ENCODE results near the gene ZRANB2. TPM values are rescaled to one million over a fixed set of nuclear protein-coding genes. Genes with fewer than 3 reads are reported as not detected.
A peak's percentile ranks its signal among the peaks of the same experiment; 100 is the strongest.

ZRANB2 gene
- total and polyA plus RNA-seq, 2 donors (not counting 1 experiment from before 2014, with no cell fraction given): 40.8 to 86.7 TPM

DNA sequence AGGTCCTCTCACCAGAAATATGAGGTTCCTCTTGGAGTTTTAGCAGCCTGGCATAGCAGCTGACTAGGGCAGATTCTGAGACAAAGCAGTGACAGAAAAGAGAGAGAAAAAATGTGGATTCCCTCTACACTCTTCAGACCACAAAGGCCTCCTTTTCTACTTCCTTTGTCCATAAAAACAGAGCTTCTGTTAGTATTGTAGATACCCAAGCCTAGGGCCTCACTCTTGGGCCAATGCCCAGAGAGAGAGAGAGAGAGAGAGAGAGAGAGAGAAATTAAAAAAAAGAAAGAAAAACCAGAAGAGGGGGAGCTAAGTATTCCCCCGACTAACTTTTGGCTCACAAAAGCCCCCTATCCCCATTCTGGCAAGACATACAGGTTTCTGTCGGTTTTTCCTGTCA is 2.4 kb upstream of the ZRANB2 start:
- Histone ChIP-seq H3K27me3 (ENCODE audit: control insufficient read depth, insufficient read depth, low read length) (no peaks in the 10 kb centered on the region), H3K4me3 (replicated peaks in 1 of 4; ENCODE audit: control extremely low read depth in 1 of 4, insufficient read depth in 1 of 4, low read depth in 3 of 4, low read length in 4 of 4) (no peak overlapping the region), H2AFZ (ENCODE audit: low read length) (no peak overlapping the region), H3K4me1 (ENCODE audit: control insufficient read depth, extremely low read depth, insufficient read depth, low read length) (no peaks in the 10 kb centered on the region), H3K9ac (ENCODE audit: insufficient read depth, low read length) (no peak overlapping the region), H3K36me3 (ENCODE audit: control insufficient read depth, insufficient read depth, low read length) (no peaks in the 10 kb centered on the region), H3K4me2 (ENCODE audit: extremely low read depth, insufficient read depth, low read length) (no peak overlapping the region), H3K27ac (ENCODE audit: insufficient read depth, low read length) (no peak overlapping the region), H4K20me1 (ENCODE audit: control insufficient read depth, extremely low read depth, insufficient read depth, low read length) (no peaks in the 10 kb centered on the region), H3K79me2 (ENCODE audit: control insufficient read depth, insufficient read depth, low read length) (peaks cover 26% of the 10 kb centered on the region), H3K9me3 (ENCODE audit: control insufficient read depth, insufficient read depth, low read depth, low read length) (no peaks in the 10 kb centered on the region)
- DNase-seq (ENCODE audit: low read depth in 2 of 2): peak; percentile 6
- TF ChIP-seq, protein P1, sequence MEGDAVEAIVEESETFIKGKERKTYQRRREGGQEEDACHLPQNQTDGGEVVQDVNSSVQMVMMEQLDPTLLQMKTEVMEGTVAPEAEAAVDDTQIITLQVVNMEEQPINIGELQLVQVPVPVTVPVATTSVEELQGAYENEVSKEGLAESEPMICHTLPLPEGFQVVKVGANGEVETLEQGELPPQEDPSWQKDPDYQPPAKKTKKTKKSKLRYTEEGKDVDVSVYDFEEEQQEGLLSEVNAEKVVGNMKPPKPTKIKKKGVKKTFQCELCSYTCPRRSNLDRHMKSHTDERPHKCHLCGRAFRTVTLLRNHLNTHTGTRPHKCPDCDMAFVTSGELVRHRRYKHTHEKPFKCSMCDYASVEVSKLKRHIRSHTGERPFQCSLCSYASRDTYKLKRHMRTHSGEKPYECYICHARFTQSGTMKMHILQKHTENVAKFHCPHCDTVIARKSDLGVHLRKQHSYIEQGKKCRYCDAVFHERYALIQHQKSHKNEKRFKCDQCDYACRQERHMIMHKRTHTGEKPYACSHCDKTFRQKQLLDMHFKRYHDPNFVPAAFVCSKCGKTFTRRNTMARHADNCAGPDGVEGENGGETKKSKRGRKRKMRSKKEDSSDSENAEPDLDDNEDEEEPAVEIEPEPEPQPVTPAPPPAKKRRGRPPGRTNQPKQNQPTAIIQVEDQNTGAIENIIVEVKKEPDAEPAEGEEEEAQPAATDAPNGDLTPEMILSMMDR (conservative IDR thresholded peaks at IDR 0.05 in 1 of 2, IDR thresholded peaks at IDR 0.05 in 1 of 2; ENCODE audit: low read depth in 1 of 2, low read length in 2 of 2): no peak
- TF ChIP-seq EZH2 (IDR thresholded peaks at IDR 0.05; ENCODE audit: low read length, missing control alignments): no peak

- TF ChIP-seq, protein P1 (conservative IDR thresholded peaks at IDR 0.05 in 1 of 2, IDR thresholded peaks at IDR 0.05 in 1 of 2; ENCODE audit: low read depth in 1 of 2, low read length in 2 of 2): no peak
- no peak for TF ChIP-seq EZH2 (IDR thresholded peaks at IDR 0.05; ENCODE audit: low read length, missing control alignments)
- Histone ChIP-seq H3K79me2 (ENCODE audit: control insufficient read depth, insufficient read depth, low read length) (peaks cover 38% of the 10 kb centered on the region), H3K4me1 (ENCODE audit: control insufficient read depth, extremely low read depth, insufficient read depth, low read length) (no peaks in the 10 kb centered on the region), H4K20me1 (ENCODE audit: control insufficient read depth, extremely low read depth, insufficient read depth, low read length) (no peaks in the 10 kb centered on the region), H2AFZ (ENCODE audit: low read length) (peak overlapping the region; percentile 75), H3K9me3 (ENCODE audit: control insufficient read depth, insufficient read depth, low read depth, low read length) (no peaks in the 10 kb centered on the region), H3K27me3 (ENCODE audit: control insufficient read depth, insufficient read depth, low read length) (no peaks in the 10 kb centered on the region), H3K27ac (ENCODE audit: insufficient read depth, low read length) (peak overlapping the region; percentile 93), H3K36me3 (ENCODE audit: control insufficient read depth, insufficient read depth, low read length) (no peaks in the 10 kb centered on the region), H3K9ac (ENCODE audit: insufficient read depth, low read length) (no peak overlapping the region), H3K4me3 (replicated peaks in 1 of 4; ENCODE audit: control extremely low read depth in 1 of 4, insufficient read depth in 1 of 4, low read depth in 3 of 4, low read length in 4 of 4) (peak overlapping the region; percentile 75 to 99 (median 84)), H3K4me2 (ENCODE audit: extremely low read depth, insufficient read depth, low read length) (peak overlapping the region; percentile 77)
- DNase-seq (ENCODE audit: low read depth in 2 of 2): no peak
These were observed 854 bp upstream of the ZRANB2 start for GRCh38 chr1:71081697-71082080.

- peaks cover 3% of the 10 kb centered on the region for H3K36me3 ChIP-seq (ENCODE audit: control insufficient read depth, insufficient read depth, low read length)
- no peaks in the 10 kb centered on the region for H4K20me1 ChIP-seq (ENCODE audit: control insufficient read depth, extremely low read depth, insufficient read depth, low read length)
- peak overlapping the region; percentile 93 for H3K4me2 ChIP-seq (ENCODE audit: extremely low read depth, insufficient read depth, low read length)
- H3K27me3 ChIP-seq (ENCODE audit: control insufficient read depth, insufficient read depth, low read length): no peaks in the 10 kb centered on the region
- H3K9me3 ChIP-seq (ENCODE audit: control insufficient read depth, insufficient read depth, low read depth, low read length): no peaks in the 10 kb centered on the region
- DNase-seq (ENCODE audit: low read depth in 2 of 2): peak; percentile 18 to 25
- no peaks in the 10 kb centered on the region for H3K4me1 ChIP-seq (ENCODE audit: control insufficient read depth, extremely low read depth, insufficient read depth, low read length)
- H3K9ac ChIP-seq (ENCODE audit: insufficient read depth, low read length): peak overlapping the region; percentile 85
- peak overlapping the region; percentile 80 for H2AFZ ChIP-seq (ENCODE audit: low read length)
- H3K79me2 ChIP-seq (ENCODE audit: control insufficient read depth, insufficient read depth, low read length): peaks cover 49% of the 10 kb centered on the region
- H3K27ac ChIP-seq (ENCODE audit: insufficient read depth, low read length): peak overlapping the region; percentile 93
- H3K4me3 ChIP-seq (replicated peaks in 1 of 4; ENCODE audit: control extremely low read depth in 1 of 4, insufficient read depth in 1 of 4, low read depth in 3 of 4, low read length in 4 of 4): peak overlapping the region; percentile 75 to 99 (median 84)
- TF ChIP-seq, protein P1 (conservative IDR thresholded peaks at IDR 0.05 in 1 of 2, IDR thresholded peaks at IDR 0.05 in 1 of 2; ENCODE audit: low read depth in 1 of 2, low read length in 2 of 2): no peak
- no peak for TF ChIP-seq EZH2 (IDR thresholded peaks at IDR 0.05; ENCODE audit: low read length, missing control alignments)
These were observed 551 bp downstream of the ZRANB2 start for GRCh38 chr1:71080230-71080738.

Data from fibroblast of lung (primary cell).